22Rv1 (cell line): ENCODE measurements around the gene SV2A.
"Not testable (repeated sequence)": the region's sequence is repeated elsewhere in the genome, so short reads cannot be mapped to it uniquely, and the experiment has no call there.

Source experiments
- H3K27ac ChIP-seq: fragments of 450-650 bp; 2 replicates; pipeline ENCODE4 v1.5.1; 2017
- CTCF ChIP-seq: fragments of 450-650 bp; IDR thresholded peaks from 2 replicates; pipeline ENCODE4 v1.5.1; 2017; ENCODE audit warnings: mild to moderate bottlenecking
- ZFX ChIP-seq: fragments of 450-650 bp; IDR thresholded peaks from 2 replicates; pipeline ENCODE4 v1.6.1; 2017; ENCODE audit warnings: antibody characterized with exemption, borderline replicate concordance

SV2A gene

GRCh38 chr1:149877211-149877946, 40.3 kb downstream of the SV2A start:
- TF ChIP-seq CTCF: no peak
- TF ChIP-seq ZFX: no peak
- H3K27ac ChIP-seq: no peak overlapping the region

- not testable (repeated sequence) for H3K27ac ChIP-seq
These were observed 44.6 kb downstream of the SV2A start for GRCh38 chr1:149873060-149873459.

DNA sequence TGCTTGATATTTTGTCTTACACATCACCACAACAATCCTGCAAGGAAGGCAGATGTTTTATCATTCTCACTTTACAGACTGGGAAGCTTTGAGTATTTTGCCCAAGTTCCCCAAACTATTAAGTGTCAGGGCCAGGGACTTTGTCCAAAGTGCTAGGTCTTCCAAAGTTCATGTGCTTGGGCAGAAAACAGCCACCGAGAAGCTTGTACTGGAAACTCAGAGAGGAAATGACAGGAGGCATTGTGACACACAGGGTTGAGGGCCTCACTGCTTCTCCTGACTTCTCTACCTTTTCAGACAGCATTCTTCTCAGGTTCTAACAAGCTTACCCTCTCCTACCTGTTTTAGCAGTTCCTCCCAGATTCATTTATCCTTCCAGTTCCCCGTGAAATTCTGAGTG, 50.8 kb downstream of the SV2A start:
- not testable (repeated sequence) for H3K27ac ChIP-seq

- not testable (repeated sequence) for H3K27ac ChIP-seq
These were observed 56.1 kb downstream of the SV2A start for GRCh38 chr1:149861497-149862054.

GRCh38 chr1:149860684-149861496, 56.8 kb downstream of the SV2A start:
- not testable (repeated sequence) for H3K27ac ChIP-seq

DNA sequence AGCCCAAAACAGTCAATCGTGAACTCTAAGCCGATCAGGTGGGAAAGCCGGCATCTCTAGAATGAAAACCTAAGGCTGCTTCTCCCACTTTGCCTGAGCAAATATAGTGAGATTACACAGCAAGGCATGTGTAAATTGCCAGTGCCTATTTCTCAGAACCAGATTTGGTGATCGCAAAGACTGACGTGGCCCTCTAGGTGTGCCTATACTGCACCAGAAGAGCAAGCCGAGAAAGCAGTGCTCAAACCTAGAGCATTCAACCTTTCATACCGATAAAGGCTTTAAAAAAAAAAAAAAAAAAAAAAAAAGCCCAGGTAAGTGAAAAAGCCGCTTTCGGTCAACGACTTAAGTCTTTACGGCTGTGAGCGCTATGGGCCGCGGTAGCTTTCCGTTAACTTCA, 57.4 kb downstream of the SV2A start:
- not testable (repeated sequence) for H3K27ac ChIP-seq
